Fibroblast of mammary gland (primary cell): ENCODE measurements around the gene NR1I2.

Experiments
- DNase-seq: peaks from one replicate; pipeline ENCODE4 v3.0.0-alpha.2; 2010; ENCODE audit warnings: low read depth
- H3K4me3 ChIP-seq: 2 replicates; pipeline ENCODE4 v1.5.1; 2011; ENCODE audit warnings: low read depth, mild to moderate bottlenecking, low read length, moderate library complexity; ENCODE audit not compliant: control insufficient read depth
- TF ChIP-seq, protein P1 (sequence below): conservative IDR thresholded peaks from 2 replicates; pipeline ENCODE4 v1.5.1; 2011; ENCODE audit warnings: low read depth, low read length, inconsistent platforms; ENCODE audit not compliant: control insufficient read depth, insufficient read depth

NR1I2 gene

DNA sequence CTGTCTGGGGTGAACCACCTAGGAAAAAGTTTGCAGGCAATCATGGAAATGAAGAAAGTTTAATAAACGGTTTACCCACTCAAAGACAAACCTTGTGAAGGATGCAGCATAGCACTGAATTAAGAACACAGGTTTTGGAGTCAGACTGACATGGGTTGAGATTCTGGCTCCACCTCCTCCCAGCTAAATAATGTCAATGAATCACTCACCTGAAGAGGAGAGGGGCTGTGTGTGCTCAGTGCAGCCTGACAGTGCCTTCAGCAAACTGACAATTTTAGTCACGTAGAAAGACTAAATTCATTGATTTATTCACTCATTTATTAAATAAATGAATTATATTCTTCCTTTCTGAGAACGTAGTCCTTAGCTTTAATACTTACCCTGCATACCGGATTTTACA is 18.9 kb downstream of the NR1I2 start:
- DNase-seq: no peak
- H3K4me3 ChIP-seq: no peak overlapping the region
- TF ChIP-seq, protein P1, sequence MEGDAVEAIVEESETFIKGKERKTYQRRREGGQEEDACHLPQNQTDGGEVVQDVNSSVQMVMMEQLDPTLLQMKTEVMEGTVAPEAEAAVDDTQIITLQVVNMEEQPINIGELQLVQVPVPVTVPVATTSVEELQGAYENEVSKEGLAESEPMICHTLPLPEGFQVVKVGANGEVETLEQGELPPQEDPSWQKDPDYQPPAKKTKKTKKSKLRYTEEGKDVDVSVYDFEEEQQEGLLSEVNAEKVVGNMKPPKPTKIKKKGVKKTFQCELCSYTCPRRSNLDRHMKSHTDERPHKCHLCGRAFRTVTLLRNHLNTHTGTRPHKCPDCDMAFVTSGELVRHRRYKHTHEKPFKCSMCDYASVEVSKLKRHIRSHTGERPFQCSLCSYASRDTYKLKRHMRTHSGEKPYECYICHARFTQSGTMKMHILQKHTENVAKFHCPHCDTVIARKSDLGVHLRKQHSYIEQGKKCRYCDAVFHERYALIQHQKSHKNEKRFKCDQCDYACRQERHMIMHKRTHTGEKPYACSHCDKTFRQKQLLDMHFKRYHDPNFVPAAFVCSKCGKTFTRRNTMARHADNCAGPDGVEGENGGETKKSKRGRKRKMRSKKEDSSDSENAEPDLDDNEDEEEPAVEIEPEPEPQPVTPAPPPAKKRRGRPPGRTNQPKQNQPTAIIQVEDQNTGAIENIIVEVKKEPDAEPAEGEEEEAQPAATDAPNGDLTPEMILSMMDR: no peak

DNA sequence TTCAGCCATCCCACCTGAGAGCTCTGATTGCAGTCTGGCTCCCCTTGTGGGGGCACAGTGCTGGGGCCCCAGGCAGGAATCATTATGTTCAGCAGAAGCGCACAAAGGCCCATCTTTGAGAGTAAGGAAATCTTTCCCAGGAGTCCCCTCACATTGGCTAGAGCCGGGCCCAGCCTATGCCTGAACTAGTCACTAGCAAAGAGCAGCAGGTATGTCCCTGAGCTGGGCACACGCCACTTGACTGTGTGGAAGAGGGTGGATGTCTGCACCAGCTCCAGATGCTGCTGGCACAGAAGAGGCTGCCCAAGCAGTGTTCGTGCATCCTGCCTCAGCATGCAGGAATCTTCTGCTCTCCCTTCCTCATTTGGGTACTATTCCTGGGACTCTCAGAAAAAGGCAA is 26.3 kb downstream of the NR1I2 start:
- no peak overlapping the region for H3K4me3 ChIP-seq
- TF ChIP-seq, protein P1: no peak
- DNase-seq: no peak

DNA sequence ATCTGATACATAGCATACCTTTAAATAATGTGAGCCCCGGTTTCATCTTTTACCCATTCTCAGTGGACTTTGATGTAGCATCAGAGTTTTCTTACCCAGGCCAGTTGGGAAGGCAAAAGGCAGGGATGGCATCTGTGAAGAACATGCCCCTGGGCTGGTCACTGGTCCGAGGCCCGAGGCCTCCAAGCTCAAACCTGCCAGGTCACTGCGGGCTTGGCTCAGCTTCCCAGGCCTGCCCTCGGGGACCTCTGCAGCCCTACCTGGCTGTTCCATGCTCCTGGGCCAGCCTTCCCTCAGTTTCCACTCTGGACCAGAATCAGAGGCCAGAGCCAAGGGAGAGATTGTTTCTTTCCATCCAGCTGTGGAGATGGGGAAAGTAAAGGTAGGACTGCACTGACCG is 26.9 kb downstream of the NR1I2 start:
- no peak for DNase-seq
- H3K4me3 ChIP-seq: no peak overlapping the region
- TF ChIP-seq, protein P1: no peak

DNA sequence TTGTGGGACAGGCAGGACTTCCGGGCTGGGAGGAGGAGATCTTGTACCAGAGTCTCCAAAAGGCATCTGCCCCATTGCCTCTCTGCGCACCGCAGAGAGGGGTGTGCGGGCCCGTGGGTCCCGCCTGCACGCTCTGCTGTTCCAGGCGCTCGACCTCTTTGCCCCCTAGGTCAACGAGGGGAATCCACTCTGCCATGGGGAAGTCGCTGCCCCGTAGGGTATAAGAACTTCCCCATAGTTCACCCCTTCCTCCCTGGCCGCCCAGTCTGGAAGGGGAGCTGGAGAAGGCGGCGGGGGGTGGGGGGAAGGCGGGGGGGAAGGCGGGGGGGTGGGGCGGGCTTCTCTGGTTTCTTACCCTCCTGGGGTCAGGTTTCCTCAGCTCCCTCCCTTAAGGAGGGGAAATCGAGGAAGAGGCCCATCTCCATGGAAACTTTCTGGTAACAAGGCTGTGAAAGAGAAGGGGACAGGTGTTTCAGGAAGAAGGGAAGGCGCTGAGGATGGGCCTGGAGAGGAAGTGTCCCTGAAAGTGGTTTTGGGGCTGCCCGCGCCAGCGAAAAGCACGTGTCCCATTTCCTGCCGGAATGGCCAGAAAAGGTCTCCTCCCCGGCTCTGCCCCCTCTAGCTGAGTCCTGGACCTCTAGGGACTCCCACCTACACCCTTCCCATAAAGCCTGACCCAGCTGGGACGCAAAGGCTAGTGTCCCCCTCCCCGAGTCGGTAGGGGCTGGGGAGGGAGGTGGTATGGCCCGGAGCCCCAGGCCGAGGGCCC is 27.5 kb downstream of the NR1I2 start:
- TF ChIP-seq, protein P1: no peak
- DNase-seq: no peak
- H3K4me3 ChIP-seq: peak overlapping the region; percentile 44

DNA sequence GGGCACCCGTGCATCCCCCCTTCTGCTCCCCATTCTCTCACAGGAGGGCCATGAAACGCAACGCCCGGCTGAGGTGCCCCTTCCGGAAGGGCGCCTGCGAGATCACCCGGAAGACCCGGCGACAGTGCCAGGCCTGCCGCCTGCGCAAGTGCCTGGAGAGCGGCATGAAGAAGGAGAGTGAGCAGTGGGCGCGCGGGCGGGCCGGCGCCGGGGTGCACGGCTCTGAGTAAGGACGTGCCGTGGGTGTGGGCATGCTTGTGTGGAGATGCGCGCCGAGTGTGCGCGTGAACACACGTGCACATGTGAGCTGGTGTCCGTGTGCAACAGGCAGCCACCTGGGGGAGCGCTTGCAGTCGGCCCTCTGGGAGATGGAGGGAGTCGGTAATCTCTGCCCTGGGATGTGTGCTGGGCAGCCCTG is 28.1 kb downstream of the NR1I2 start:
- peak overlapping the region; percentile 44 for H3K4me3 ChIP-seq
- peak; percentile 31 for DNase-seq
- TF ChIP-seq, protein P1: peak; percentile 23

DNA sequence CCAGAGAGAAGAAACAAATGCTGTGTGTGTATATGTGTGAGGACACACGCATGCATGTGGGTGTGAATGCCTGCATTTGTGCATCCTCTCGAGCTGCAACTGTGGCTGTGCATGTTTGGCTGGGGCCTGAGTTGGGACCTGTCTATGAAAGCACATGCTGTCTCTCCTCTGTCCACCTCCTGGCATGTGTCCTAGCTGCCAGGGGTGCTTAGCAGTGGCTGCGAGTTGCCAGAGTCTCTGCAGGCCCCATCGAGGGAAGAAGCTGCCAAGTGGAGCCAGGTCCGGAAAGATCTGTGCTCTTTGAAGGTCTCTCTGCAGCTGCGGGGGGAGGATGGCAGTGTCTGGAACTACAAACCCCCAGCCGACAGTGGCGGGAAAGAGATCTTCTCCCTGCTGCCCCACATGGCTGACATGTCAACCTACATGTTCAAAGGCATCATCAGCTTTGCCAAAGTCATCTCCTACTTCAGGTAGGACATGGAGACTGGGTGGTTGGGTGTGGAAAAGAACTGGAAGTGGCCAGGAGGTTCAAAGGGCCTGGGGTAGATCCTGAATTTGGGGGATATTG is 30.7 kb downstream of the NR1I2 start:
- TF ChIP-seq, protein P1: no peak
- H3K4me3 ChIP-seq: no peak overlapping the region
- DNase-seq: no peak
